ENCODE results near the gene TTLL4.
"Not testable (repeated sequence)": the region's sequence is repeated elsewhere in the genome, so short reads cannot be mapped to it uniquely, and the experiment has no call there.

The TTLL4 gene

GRCh38 chr2:218743068-218743467 is 32.4 kb downstream of the TTLL4 start:
- in situ Hi-C loops (cut with MboI; ENCODE audit: low sequenced_read_pairs) = no loop called here

- in situ Hi-C loops (cut with MboI; ENCODE audit: low sequenced_read_pairs) = no loop called here
Measured at GRCh38 chr2:218744615-218745014, 34.0 kb downstream of the TTLL4 start.

- in situ Hi-C loops (cut with MboI; ENCODE audit: low sequenced_read_pairs) = no loop called here
Measured at GRCh38 chr2:218745160-218745558, 34.5 kb downstream of the TTLL4 start.

GRCh38 chr2:218745559-218746469 is 35.2 kb downstream of the TTLL4 start:
- in situ Hi-C loops (cut with MboI; ENCODE audit: low sequenced_read_pairs) = no loop called here

- in situ Hi-C loops (cut with MboI; ENCODE audit: low sequenced_read_pairs) = no loop called here
Measured at GRCh38 chr2:218746470-218746795, 35.8 kb downstream of the TTLL4 start.

- in situ Hi-C loops (cut with MboI; ENCODE audit: low sequenced_read_pairs) = no loop called here
Measured at GRCh38 chr2:218746960-218747359, 36.3 kb downstream of the TTLL4 start.

GRCh38 chr2:218748741-218749441 is 38.3 kb downstream of the TTLL4 start:
- in situ Hi-C loops (cut with MboI; ENCODE audit: low sequenced_read_pairs) = no loop called here

- in situ Hi-C loops (cut with MboI; ENCODE audit: low sequenced_read_pairs) = no loop called here
Measured at GRCh38 chr2:218754201-218754600, 43.6 kb downstream of the TTLL4 start.

GRCh38 chr2:218754781-218755180 is 44.1 kb downstream of the TTLL4 start:
- in situ Hi-C loops (cut with MboI; ENCODE audit: low sequenced_read_pairs) = no loop called here

- in situ Hi-C loops (cut with MboI; ENCODE audit: low sequenced_read_pairs) = no loop called here
Measured at GRCh38 chr2:218755198-218755566, 44.5 kb downstream of the TTLL4 start.

- in situ Hi-C loops (cut with MboI; ENCODE audit: low sequenced_read_pairs) = no loop called here
Measured at GRCh38 chr2:218755567-218756404, 45.2 kb downstream of the TTLL4 start.

GRCh38 chr2:218756599-218757377 is 46.2 kb downstream of the TTLL4 start:
- in situ Hi-C loops (cut with MboI; ENCODE audit: low sequenced_read_pairs) = no loop called here

- in situ Hi-C loops (cut with MboI; ENCODE audit: low sequenced_read_pairs) = no loop called here
Measured at GRCh38 chr2:218761795-218762194, 51.2 kb downstream of the TTLL4 start.

GRCh38 chr2:218772759-218773158 is 62.1 kb downstream of the TTLL4 start:
- in situ Hi-C loops (cut with MboI; ENCODE audit: low sequenced_read_pairs) = not testable (repeated sequence)

GRCh38 chr2:218773881-218774280 is 63.2 kb downstream of the TTLL4 start:
- in situ Hi-C loops (cut with MboI; ENCODE audit: low sequenced_read_pairs) = no loop called here

- in situ Hi-C loops (cut with MboI; ENCODE audit: low sequenced_read_pairs) = no loop called here
Measured at GRCh38 chr2:218776488-218776887, 65.9 kb downstream of the TTLL4 start.

GRCh38 chr2:218777276-218777990 is 66.8 kb downstream of the TTLL4 start:
- in situ Hi-C loops (cut with MboI; ENCODE audit: low sequenced_read_pairs) = no loop called here

GRCh38 chr2:218780046-218780445 is 69.4 kb downstream of the TTLL4 start:
- in situ Hi-C loops (cut with MboI; ENCODE audit: low sequenced_read_pairs) = no loop called here

- in situ Hi-C loops (cut with MboI; ENCODE audit: low sequenced_read_pairs) = no loop called here
Measured at GRCh38 chr2:218780851-218781690, 70.4 kb downstream of the TTLL4 start.
